H1 (cell line): ENCODE data around the gene BCAS3.

Experiments
- CREB1 ChIP-seq: IDR thresholded peaks from 2 replicates; pipeline ENCODE4 v1.6.1; 2012; ENCODE audit warnings: inconsistent platforms
- GABPA ChIP-seq: IDR thresholded peaks from 2 replicates; pipeline ENCODE4 v1.6.1; 2011; ENCODE audit warnings: mild to moderate bottlenecking, low read length, moderate library complexity, borderline replicate concordance; ENCODE audit not compliant: insufficient read depth
- HDAC6 ChIP-seq: IDR thresholded peaks from one replicate; pipeline ENCODE4 v1.7.1; 2012; ENCODE audit warnings: low read depth, mild to moderate bottlenecking, inconsistent platforms, low read length, moderate library complexity
- KDM5A ChIP-seq: fragments of 200-600 bp; IDR thresholded peaks from 2 replicates; pipeline ENCODE4 v1.7.1; 2012; ENCODE audit warnings: mild to moderate bottlenecking, low read length, inconsistent platforms, mixed read lengths
- POLR2A ChIP-seq, 2 experiments: IDR thresholded peaks; 1 replicate in 1 of 2; 2 replicates in 1 of 2; pipeline ENCODE4 v1.6.1; 2011; ENCODE audit warnings: low read depth in 2 of 2, low read length in 2 of 2, mild to moderate bottlenecking in 2 of 2; ENCODE audit errors: control extremely low read depth in 1 of 2
- POLR2AphosphoS5 ChIP-seq: IDR thresholded peaks from 2 replicates; pipeline ENCODE4 v1.6.1; 2011; ENCODE audit warnings: low read depth, low read length
- RBBP5 ChIP-seq: IDR thresholded peaks from 2 replicates; pipeline ENCODE4 v1.7.1; 2012; ENCODE audit warnings: low read depth, mild to moderate bottlenecking, inconsistent platforms, low read length, moderate library complexity, borderline replicate concordance
- RNF2 ChIP-seq: fragments of 200-900, 300-1000 bp; sonication (generic); IDR thresholded peaks from 2 replicates; pipeline ENCODE4 v1.7.1; 2016; ENCODE audit warnings: borderline replicate concordance, low read depth, mild to moderate bottlenecking, antibody characterized with exemption, low read length; ENCODE audit not compliant: poor library complexity, severe bottlenecking; ENCODE audit errors: missing control alignments
- RXRA ChIP-seq: IDR thresholded peaks from 2 replicates; pipeline ENCODE4 v1.6.1; 2011; ENCODE audit warnings: low read depth, mild to moderate bottlenecking, low read length, moderate library complexity; ENCODE audit not compliant: insufficient read depth
- TF ChIP-seq, protein P1 (sequence below), 3 experiments: IDR thresholded peaks; 1 replicate in 2 of 3; 2 replicates in 1 of 3; pipeline versions ENCODE4 v1.5.1 to v1.6.1; 2011; ENCODE audit warnings: low read length in 3 of 3, mild to moderate bottlenecking in 3 of 3, inconsistent platforms in 2 of 3, low read depth in 1 of 3, moderate library complexity in 1 of 3; ENCODE audit not compliant: insufficient read depth in 1 of 3; ENCODE audit errors: control extremely low read depth in 1 of 3
- TF ChIP-seq, protein P2 (sequence below): IDR thresholded peaks from 2 replicates; pipeline ENCODE4 v1.6.1; 2011; ENCODE audit warnings: low read length, improper control_type of control experiment

- no peak for TF ChIP-seq HDAC6
- TF ChIP-seq, protein P1, sequence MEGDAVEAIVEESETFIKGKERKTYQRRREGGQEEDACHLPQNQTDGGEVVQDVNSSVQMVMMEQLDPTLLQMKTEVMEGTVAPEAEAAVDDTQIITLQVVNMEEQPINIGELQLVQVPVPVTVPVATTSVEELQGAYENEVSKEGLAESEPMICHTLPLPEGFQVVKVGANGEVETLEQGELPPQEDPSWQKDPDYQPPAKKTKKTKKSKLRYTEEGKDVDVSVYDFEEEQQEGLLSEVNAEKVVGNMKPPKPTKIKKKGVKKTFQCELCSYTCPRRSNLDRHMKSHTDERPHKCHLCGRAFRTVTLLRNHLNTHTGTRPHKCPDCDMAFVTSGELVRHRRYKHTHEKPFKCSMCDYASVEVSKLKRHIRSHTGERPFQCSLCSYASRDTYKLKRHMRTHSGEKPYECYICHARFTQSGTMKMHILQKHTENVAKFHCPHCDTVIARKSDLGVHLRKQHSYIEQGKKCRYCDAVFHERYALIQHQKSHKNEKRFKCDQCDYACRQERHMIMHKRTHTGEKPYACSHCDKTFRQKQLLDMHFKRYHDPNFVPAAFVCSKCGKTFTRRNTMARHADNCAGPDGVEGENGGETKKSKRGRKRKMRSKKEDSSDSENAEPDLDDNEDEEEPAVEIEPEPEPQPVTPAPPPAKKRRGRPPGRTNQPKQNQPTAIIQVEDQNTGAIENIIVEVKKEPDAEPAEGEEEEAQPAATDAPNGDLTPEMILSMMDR (IDR thresholded peaks at IDR 0.05; ENCODE audit: control extremely low read depth in 1 of 3, insufficient read depth in 1 of 3, low read depth in 1 of 3, low read length in 3 of 3) = no peak
- TF ChIP-seq POLR2A (IDR thresholded peaks at IDR 0.05; ENCODE audit: control extremely low read depth in 1 of 2, low read depth in 2 of 2, low read length in 2 of 2) = no peak
- TF ChIP-seq KDM5A = no peak
- no peak for TF ChIP-seq POLR2AphosphoS5
- TF ChIP-seq CREB1 = no peak
- no peak for TF ChIP-seq GABPA
- TF ChIP-seq, protein P2, sequence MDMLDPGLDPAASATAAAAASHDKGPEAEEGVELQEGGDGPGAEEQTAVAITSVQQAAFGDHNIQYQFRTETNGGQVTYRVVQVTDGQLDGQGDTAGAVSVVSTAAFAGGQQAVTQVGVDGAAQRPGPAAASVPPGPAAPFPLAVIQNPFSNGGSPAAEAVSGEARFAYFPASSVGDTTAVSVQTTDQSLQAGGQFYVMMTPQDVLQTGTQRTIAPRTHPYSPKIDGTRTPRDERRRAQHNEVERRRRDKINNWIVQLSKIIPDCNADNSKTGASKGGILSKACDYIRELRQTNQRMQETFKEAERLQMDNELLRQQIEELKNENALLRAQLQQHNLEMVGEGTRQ = no peak
- TF ChIP-seq RXRA = no peak
- no peak for TF ChIP-seq RBBP5
- TF ChIP-seq RNF2 = no peak
These were observed 650.7 kb downstream of the BCAS3 start for GRCh38 chr17:61328351-61328750.
